Skeletal muscle satellite cell (primary cell): ENCODE results near the gene CAPN5.

Experiments used
- H3K27me3 ChIP-seq: 2 replicates; pipeline ENCODE4 v1.7.0; 2013; ENCODE audit warnings: low read length; ENCODE audit not compliant: control insufficient read depth, insufficient read depth
- H3K36me3 ChIP-seq: 2 replicates; pipeline ENCODE4 v1.7.0; 2013; ENCODE audit warnings: mild to moderate bottlenecking, control low read depth, low read length; ENCODE audit not compliant: insufficient read depth
- H3K4me1 ChIP-seq: 2 replicates; pipeline ENCODE4 v1.7.0; 2013; ENCODE audit warnings: low read length; ENCODE audit not compliant: control insufficient read depth, insufficient read depth
- H3K4me2 ChIP-seq: 2 replicates; pipeline ENCODE4 v1.7.0; 2013; ENCODE audit warnings: mild to moderate bottlenecking, low read length
- H3K4me3 ChIP-seq: 2 replicates; pipeline ENCODE4 v1.7.0; 2013; ENCODE audit warnings: low read length
- H3K9ac ChIP-seq: 2 replicates; pipeline ENCODE4 v1.7.0; 2013; ENCODE audit warnings: mild to moderate bottlenecking, low read depth, low read length, moderate library complexity
- H3K9me3 ChIP-seq: replicated peaks from 2 replicates; pipeline ENCODE4 v1.7.0; 2013; ENCODE audit warnings: mild to moderate bottlenecking, control low read depth, low read length

Gene CAPN5

GRCh38 chr11:77079666-77080065 is 12.9 kb downstream of the CAPN5 start:
- Histone ChIP-seq H3K27me3 (no peaks in the 10 kb centered on the region), H3K4me1 (peaks cover 36% of the 10 kb centered on the region), H3K9me3 (no peaks in the 10 kb centered on the region), H3K9ac (no peak overlapping the region), H3K4me2 (no peak overlapping the region), H3K36me3 (peaks cover 7% of the 10 kb centered on the region), H3K4me3 (no peak overlapping the region)

DNA sequence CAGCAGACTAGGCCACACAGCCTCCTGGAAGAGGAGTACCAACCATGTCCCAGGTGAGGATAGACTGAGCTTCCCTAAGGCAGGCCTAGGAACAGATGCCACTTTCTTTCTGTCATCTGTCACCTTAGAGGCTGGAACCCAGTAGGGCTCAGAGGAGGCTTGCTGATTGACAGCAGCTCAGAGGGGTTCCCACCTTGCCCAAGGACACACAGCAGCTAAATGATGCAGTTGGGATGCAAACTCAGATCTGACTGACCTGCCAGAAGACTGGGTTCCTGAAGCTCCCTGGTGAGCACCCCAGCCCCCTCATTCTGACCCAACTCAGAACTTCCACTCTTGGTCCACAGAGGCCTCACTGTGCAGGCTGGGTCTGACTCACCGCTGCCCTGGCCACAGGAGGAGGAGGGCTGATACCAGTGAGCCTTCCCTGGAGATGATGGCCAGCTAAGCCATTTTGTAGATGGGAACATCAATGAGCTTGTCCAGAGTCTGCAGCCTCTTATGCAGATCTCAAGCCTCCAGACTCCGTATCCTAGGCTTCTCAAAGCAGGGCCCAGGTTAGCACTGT is 14.0 kb downstream of the CAPN5 start:
- Histone ChIP-seq H3K27me3 (no peaks in the 10 kb centered on the region), H3K9ac (no peak overlapping the region), H3K36me3 (peaks cover 9% of the 10 kb centered on the region), H3K9me3 (no peaks in the 10 kb centered on the region), H3K4me1 (peaks cover 29% of the 10 kb centered on the region), H3K4me2 (no peak overlapping the region), H3K4me3 (no peak overlapping the region)

GRCh38 chr11:77081381-77081851 is 14.6 kb downstream of the CAPN5 start:
- Histone ChIP-seq H3K36me3 (peaks cover 15% of the 10 kb centered on the region), H3K4me1 (peaks cover 29% of the 10 kb centered on the region), H3K4me2 (no peak overlapping the region), H3K9me3 (no peaks in the 10 kb centered on the region), H3K4me3 (no peak overlapping the region), H3K9ac (no peak overlapping the region), H3K27me3 (no peaks in the 10 kb centered on the region)

DNA sequence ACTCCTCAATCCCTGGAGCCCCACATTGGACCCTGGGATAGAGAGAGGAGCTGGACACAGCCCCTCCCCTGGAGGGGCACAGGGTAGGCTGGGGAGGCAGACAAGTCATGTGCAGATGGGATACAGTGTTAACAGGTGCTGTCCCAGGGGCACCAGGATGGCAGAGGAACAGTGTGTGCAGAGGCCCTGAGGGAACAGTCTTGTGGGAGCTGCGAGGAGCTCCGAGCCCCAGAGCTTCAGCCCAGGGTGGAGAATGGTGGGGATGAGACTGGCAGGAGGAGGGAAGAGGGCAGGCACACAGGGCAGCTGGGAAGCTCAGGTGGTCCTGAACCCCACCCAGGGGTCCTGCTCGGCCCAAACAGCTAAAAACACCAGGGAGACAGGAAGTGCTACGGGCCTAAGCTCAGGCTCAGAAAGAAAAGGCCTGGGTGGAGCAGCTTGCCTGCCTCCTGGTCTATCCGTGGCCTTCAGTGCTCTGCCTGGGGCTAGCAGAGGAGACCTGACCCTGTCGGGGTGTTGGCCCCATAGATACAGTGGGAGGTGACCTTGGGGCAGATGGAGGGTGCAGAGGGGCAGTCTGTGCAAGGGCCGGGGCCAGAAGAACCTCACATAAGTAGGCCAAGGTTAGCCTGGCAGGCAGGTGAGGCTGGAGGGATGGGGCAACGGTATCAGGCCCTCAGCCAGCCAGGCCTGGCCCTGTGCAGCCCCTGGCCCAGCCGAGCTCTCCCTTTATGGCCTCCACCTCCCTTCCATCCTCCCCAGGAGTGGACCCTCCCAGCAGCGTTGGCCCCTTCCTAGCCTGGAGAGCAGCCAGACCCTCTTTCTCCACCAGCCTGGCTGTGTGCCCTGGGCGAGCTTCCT is 15.4 kb downstream of the CAPN5 start:
- H3K36me3 ChIP-seq: peaks cover 19% of the 10 kb centered on the region
- H3K4me1 ChIP-seq: peaks cover 29% of the 10 kb centered on the region
- peak overlapping the region; percentile 54 for H3K9ac ChIP-seq
- H3K9me3 ChIP-seq: no peaks in the 10 kb centered on the region
- H3K27me3 ChIP-seq: no peaks in the 10 kb centered on the region
- H3K4me2 ChIP-seq: peak overlapping the region; percentile 55
- H3K4me3 ChIP-seq: no peak overlapping the region

DNA sequence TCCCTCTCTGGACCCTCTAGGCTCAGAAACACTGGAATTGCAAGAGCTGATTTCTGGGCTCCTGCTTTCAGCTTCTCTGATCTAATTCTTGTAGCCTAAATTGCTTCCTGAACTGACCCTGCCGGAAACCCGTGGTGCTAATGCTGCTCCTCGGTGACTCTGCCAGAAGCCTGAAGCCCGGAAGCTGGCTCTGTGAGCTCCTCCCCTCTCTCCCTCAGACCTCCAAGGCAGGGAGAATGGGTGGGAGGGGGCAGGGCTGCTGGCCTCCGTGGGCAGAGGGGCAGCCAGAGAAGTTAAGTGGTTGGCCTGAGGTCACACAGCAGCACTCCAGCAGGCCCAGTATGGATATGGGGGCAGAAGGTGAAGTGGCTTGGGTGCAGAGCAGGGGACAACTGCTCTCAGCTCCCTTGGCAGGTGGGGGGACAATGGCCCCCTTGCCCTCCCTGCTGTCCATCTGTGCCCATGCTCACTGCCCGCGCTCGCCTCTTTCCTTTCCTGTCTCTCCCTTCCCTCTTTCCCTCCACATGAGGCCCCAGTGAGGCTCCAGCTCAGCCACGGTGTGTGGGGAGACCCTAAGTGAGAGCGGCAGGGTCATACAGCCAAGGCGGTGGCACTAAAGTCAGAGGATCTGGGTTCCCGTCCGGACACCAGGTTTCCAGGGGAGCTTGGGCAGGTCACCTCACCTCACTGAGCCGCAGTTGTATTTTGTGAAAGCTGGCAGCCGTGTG is 16.2 kb downstream of the CAPN5 start:
- no peak overlapping the region for H3K4me3 ChIP-seq

DNA sequence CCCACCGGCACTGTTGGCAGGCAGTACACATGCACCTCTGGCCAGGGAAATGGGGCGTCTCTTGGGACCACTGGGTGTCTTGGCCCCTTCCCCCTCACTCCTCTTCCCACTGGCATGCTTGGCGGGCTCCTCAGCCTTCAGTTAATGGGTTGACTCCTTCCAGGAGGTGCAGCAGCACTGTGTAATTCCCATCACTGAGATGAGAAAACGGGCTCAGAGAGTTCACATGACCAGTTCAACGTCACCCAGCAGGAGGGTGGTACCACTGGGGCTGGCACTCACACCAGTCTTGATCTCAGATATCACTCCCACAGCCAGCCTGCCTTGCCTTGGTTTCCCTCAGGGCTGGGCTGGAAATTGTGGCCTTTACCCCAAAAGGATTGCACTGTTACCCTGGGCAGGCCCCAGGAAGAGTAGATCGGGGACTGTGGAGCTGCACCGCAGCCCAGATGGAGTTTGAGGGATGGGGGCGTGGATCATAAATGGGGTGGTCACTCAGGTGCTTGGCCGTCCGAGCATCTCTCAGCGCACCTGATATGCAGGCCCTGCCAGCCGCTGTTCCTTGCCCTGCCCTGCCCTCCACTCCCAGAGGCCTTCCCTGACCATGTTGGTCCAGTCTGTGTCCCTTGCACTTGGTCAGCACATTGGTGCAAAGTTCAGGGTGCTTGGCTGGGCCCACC is 16.9 kb downstream of the CAPN5 start:
- H3K9me3 ChIP-seq: no peaks in the 10 kb centered on the region
- peaks cover 22% of the 10 kb centered on the region for H3K36me3 ChIP-seq
- no peak overlapping the region for H3K4me3 ChIP-seq
- H3K27me3 ChIP-seq: no peaks in the 10 kb centered on the region
- H3K4me1 ChIP-seq: peaks cover 29% of the 10 kb centered on the region
- no peak overlapping the region for H3K9ac ChIP-seq
- H3K4me2 ChIP-seq: no peak overlapping the region

More for the DNA sequence above, 16.2 kb downstream of the CAPN5 start:
- H3K9me3 ChIP-seq: no peaks in the 10 kb centered on the region
- H3K36me3 ChIP-seq: peaks cover 22% of the 10 kb centered on the region
- H3K9ac ChIP-seq: peak overlapping the region; percentile 54
- peak overlapping the region; percentile 55 for H3K4me2 ChIP-seq
- H3K4me1 ChIP-seq: peaks cover 29% of the 10 kb centered on the region
- no peaks in the 10 kb centered on the region for H3K27me3 ChIP-seq

GRCh38 chr11:77084581-77085191 is 17.9 kb downstream of the CAPN5 start:
- Histone ChIP-seq H3K4me3 (no peak overlapping the region), H3K4me1 (peaks cover 29% of the 10 kb centered on the region), H3K9ac (no peak overlapping the region), H3K27me3 (no peaks in the 10 kb centered on the region), H3K4me2 (no peak overlapping the region), H3K9me3 (no peaks in the 10 kb centered on the region), H3K36me3 (peaks cover 26% of the 10 kb centered on the region)

DNA sequence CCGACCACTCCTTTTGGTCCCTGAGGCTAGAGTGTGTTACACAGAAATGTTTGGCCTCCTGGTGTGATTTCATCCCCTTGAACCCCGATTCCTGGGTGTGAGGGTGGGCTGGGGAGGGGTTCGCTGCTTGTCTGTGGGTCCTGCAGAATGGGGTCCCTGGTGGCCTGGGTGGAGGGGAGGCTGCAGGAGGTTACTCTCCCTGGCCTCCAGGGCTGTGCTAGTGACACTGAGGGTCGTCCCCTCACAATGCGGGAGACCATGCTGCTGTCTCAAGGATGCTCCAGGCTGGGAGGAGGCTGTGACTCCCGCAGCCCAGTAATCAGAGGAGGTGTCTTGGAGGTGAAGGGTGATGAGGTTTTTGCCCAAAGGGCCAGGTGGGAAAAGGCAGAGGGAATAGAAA is 18.9 kb downstream of the CAPN5 start:
- Histone ChIP-seq H3K4me1 (peaks cover 27% of the 10 kb centered on the region), H3K27me3 (no peaks in the 10 kb centered on the region), H3K4me2 (no peak overlapping the region), H3K9ac (no peak overlapping the region), H3K36me3 (peaks cover 28% of the 10 kb centered on the region), H3K9me3 (no peaks in the 10 kb centered on the region), H3K4me3 (no peak overlapping the region)

- no peak overlapping the region for H3K4me3 ChIP-seq
- H3K27me3 ChIP-seq: no peaks in the 10 kb centered on the region
- H3K9ac ChIP-seq: no peak overlapping the region
- H3K4me1 ChIP-seq: peaks cover 17% of the 10 kb centered on the region
- H3K4me2 ChIP-seq: no peak overlapping the region
- H3K9me3 ChIP-seq: no peaks in the 10 kb centered on the region
- H3K36me3 ChIP-seq: peaks cover 27% of the 10 kb centered on the region
Observed at GRCh38 chr11:77086521-77087472, 20.0 kb downstream of the CAPN5 start.

DNA sequence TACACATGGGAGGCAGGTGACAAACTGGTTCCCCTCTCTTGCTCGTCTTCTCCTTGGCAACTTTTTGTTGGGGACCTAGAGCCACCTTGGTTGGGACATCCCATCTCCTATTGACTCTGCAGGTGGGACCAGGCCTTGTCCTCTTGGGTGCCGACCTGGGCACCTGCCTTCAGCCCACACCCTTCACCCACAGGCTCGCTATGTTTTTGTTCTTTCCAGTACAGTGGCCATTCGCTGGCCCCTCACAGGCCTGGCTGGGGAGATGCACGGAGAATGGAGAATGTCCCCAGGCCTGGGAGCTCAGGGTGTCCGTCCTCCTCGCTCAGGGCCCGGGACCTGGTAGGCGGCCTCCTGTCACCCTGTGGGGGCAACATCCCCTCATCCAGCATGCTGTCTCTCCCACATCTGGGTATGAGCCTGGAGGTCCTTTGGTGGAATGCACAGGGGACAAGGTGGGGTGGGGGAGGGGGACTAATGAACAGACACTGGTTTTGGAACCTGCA is 21.0 kb downstream of the CAPN5 start:
- H3K9ac ChIP-seq: no peak overlapping the region
- no peaks in the 10 kb centered on the region for H3K27me3 ChIP-seq
- H3K36me3 ChIP-seq: peaks cover 27% of the 10 kb centered on the region
- H3K9me3 ChIP-seq: no peaks in the 10 kb centered on the region
- peaks cover 7% of the 10 kb centered on the region for H3K4me1 ChIP-seq
- no peak overlapping the region for H3K4me2 ChIP-seq
- no peak overlapping the region for H3K4me3 ChIP-seq
